BE2C (cell line): ENCODE measurements around the gene CALCOCO2.

ENCODE experiments used
- DNase-seq: peaks from one replicate; pipeline ENCODE4 v3.0.0-alpha.2; 2020
- H3K27me3 ChIP-seq: fragments of 250-450 bp; sonication (Bioruptor Pico); 2 replicates; pipeline ENCODE4 v1.5.1; 2020; ENCODE audit warnings: mild to moderate bottlenecking
- H3K36me3 ChIP-seq: fragments of 250-450 bp; sonication (Bioruptor Pico); 2 replicates; pipeline ENCODE4 v1.5.1; 2020; ENCODE audit warnings: mild to moderate bottlenecking
- H3K4me1 ChIP-seq: fragments of 250-450 bp; sonication (Bioruptor Pico); 2 replicates; pipeline ENCODE4 v1.5.1; 2020
- H3K4me3 ChIP-seq: 2 replicates; pipeline ENCODE4 v1.5.1; 2011; ENCODE audit warnings: low read depth, low read length
- H3K9me3 ChIP-seq: fragments of 250-450 bp; sonication (Bioruptor Pico); 2 replicates; pipeline ENCODE4 v1.5.1; 2020
- CTCF ChIP-seq: IDR thresholded peaks from 2 replicates; pipeline ENCODE4 v1.5.1; 2012; ENCODE audit warnings: mild to moderate bottlenecking, low read depth, low read length

CALCOCO2 gene

DNA sequence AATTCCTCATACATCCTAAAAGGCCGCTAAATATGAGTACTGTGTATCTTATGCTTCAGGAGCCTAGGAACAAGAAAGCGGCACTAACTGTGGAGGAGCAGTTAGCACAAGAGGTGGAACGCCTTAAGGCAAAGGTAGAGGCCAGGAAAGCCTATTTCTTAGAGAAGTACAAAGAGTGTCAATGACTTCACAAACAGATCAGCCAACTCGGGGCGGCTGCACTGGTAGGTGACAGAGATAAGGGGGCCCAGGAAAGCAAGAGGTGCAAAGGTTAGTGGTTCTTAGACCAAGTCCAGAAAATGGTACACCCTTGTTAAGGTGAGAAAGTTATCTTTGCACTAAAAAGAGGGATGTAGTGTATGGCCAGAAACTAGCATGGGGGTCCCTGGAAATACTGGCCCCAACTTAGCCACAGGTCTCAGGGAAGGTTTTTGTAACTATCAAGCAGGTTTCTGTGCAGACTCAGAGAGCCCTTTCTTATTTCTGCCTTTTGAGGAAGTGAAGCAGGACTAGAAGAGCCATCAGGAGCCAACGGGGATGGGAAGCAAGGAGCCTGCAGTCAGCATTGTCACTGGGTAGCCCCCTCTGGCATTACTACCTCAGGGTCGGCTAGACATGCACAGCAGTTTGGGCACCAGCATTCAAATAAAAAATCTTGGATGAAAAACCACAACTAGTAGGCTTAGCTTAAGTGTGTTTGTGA lies 24.1 kb downstream of the CALCOCO2 start:
- no peak for DNase-seq
- TF ChIP-seq CTCF = no peak
- H3K36me3 ChIP-seq = no peaks in the 10 kb centered on the region

DNA sequence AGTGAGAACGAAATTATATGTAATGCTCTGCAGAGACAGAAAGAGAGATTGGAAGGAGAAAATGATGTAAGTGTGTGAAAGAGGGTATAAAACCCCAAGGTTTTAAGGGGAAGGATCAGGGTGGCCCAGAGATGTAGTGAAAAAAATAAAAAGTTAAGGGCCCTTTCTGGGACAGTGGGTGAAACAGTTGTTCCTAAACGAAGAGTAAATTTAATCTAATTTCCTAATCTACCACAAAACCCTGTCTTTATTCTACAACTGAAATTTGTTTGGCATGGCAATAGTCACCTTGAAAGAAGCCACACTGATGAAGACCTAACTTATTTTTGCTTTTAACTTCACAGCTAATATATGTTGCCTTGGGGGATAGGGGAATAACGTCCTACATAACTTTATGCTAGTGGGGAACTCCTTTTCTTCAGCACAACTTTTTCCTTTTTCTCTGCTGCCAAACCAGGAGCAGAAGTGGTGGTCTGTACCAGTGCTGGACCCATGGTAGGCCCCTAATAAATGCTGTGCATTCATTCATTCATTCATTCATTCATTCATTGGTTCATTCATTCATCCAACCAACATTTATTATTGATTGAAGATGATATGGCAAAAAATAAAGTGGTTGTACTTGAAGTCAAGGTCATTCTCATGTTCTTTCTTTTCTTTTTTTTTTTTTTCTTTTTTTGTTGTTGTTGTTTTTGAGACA lies 25.4 kb downstream of the CALCOCO2 start:
- H3K4me3 ChIP-seq = no peak overlapping the region
- no peak for TF ChIP-seq CTCF
- no peaks in the 10 kb centered on the region for H3K4me1 ChIP-seq
- no peaks in the 10 kb centered on the region for H3K9me3 ChIP-seq
- no peak for DNase-seq
- no peaks in the 10 kb centered on the region for H3K27me3 ChIP-seq
- no peaks in the 10 kb centered on the region for H3K36me3 ChIP-seq

More for the DNA sequence above, 24.1 kb downstream of the CALCOCO2 start:
- H3K27me3 ChIP-seq = no peaks in the 10 kb centered on the region
- H3K4me1 ChIP-seq = no peaks in the 10 kb centered on the region
- no peak overlapping the region for H3K4me3 ChIP-seq
- H3K9me3 ChIP-seq = no peaks in the 10 kb centered on the region

DNA sequence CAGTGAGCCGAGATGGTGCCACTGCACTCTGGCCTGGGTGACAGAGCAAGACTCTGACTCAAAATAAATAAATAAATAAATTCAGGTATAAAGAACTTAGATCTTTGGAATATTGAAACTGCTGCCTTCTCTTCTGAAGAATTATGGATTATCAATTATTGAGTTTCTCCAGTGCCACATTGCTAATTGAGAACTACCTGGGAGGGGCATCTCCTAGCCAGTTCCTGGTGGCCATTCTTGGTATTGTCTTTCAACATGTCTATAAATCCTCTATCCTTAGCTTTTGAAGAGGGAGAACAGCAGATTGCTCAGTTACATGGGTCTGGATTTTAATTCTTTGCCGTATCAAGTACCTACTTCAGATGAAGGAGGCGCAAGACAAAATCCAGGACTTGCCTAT lies 29.2 kb downstream of the CALCOCO2 start:
- no peaks in the 10 kb centered on the region for H3K9me3 ChIP-seq
- DNase-seq = no peak
- peak; percentile 31 for TF ChIP-seq CTCF
- no peaks in the 10 kb centered on the region for H3K36me3 ChIP-seq
- no peaks in the 10 kb centered on the region for H3K27me3 ChIP-seq
- no peaks in the 10 kb centered on the region for H3K4me1 ChIP-seq
- H3K4me3 ChIP-seq = no peak overlapping the region

DNA sequence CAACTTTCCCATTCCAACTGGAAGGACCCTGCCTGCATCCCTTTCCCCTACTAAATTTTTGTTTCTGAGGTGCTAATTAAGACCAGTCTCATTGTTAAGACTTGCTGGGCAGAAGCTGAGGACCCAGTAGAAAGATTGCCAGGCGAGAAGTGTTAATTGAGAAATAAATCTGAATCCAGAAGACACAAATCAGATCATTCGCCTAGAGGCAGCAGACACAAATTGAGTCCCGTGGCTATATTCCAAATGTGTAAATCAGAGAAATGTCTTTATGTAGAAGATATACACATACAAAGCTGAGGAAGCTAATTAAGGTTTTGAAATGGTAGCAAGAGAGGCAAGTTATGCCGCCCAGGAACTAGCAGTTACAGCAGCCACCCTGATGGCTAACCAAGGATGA lies 29.6 kb downstream of the CALCOCO2 start:
- DNase-seq = no peak
- no peaks in the 10 kb centered on the region for H3K36me3 ChIP-seq
- H3K4me3 ChIP-seq = no peak overlapping the region
- no peaks in the 10 kb centered on the region for H3K9me3 ChIP-seq
- H3K27me3 ChIP-seq = no peaks in the 10 kb centered on the region
- TF ChIP-seq CTCF = no peak
- H3K4me1 ChIP-seq = no peaks in the 10 kb centered on the region

DNA sequence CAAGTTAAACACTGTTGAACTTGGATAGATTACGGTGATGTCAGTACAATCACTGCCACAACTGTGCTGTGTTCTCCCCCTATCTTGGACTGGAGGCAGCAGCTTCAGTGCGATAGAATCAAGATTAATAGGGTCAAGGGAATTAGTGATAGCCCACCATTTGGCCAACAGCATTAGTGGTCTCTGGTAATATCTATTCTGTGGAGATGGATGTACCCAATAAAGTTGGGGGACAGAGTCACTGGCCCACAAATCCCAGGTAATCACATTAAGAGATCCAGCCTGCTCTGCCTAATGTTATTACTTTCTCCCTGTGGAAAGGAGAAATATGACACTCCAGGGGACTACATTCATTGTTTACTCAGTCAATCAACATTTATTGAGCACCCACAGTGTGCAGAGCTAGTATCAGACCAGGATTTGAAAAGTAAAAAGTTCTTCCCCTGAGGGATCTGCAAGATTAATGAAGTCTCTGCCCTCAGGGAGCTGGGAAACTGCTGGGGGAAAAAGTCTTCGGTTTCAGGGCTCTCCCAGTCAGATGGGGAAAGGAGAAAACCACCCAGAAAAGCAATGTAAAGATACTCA lies 38.2 kb downstream of the CALCOCO2 start:
- Histone ChIP-seq H3K9me3 (no peaks in the 10 kb centered on the region), H3K36me3 (no peaks in the 10 kb centered on the region; the same call in 1 of the 2 replicates), H3K4me1 (no peaks in the 10 kb centered on the region), H3K27me3 (peaks cover 30% of the 10 kb centered on the region), H3K4me3 (no peak overlapping the region)
- no peak for DNase-seq
- no peak for TF ChIP-seq CTCF
